ENCODE measurements around the gene RABGAP1L.

DNA sequence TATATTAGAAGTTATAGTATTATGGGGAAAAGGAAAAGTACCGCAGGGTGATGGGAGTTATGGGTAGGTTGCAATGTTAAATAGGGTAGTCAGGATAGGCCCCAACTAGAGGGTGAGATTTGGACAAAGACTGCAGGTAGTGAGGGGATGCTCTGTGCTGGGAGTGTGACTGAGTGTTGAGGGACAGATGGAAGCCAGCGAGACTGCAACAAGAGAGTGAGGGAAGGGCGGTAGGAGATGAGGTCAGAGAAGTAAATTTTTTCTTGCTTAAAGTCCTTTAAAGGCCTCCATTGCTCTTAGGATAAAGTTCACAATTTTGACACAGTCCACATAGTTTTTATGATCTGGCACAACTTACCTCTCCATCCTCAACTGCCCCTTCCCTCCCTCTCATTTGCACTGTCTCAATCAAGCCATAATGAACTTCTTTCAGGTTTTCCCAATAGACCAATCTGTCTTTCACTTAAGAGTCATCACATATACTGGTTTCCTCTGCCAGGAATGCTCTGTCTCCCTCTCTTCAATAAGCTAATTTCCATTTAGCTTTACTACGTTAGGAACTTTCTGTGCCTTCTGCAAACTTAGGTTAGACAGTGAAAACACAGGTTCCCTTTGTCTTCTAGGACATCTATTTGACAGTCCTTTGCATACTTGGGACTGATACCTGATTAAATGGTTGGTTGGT is 602.7 kb downstream of the RABGAP1L start:
- no peak for TF ChIP-seq EZH2 (IDR thresholded peaks at IDR 0.05; ENCODE audit: low read length)
- TF ChIP-seq, protein P1, sequence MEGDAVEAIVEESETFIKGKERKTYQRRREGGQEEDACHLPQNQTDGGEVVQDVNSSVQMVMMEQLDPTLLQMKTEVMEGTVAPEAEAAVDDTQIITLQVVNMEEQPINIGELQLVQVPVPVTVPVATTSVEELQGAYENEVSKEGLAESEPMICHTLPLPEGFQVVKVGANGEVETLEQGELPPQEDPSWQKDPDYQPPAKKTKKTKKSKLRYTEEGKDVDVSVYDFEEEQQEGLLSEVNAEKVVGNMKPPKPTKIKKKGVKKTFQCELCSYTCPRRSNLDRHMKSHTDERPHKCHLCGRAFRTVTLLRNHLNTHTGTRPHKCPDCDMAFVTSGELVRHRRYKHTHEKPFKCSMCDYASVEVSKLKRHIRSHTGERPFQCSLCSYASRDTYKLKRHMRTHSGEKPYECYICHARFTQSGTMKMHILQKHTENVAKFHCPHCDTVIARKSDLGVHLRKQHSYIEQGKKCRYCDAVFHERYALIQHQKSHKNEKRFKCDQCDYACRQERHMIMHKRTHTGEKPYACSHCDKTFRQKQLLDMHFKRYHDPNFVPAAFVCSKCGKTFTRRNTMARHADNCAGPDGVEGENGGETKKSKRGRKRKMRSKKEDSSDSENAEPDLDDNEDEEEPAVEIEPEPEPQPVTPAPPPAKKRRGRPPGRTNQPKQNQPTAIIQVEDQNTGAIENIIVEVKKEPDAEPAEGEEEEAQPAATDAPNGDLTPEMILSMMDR (optimal IDR thresholded peaks at IDR 0.05 in 1 of 3, IDR thresholded peaks at IDR 0.05 in 1 of 3, conservative IDR thresholded peaks at IDR 0.05 in 1 of 3; ENCODE audit: extremely low read depth in 1 of 3, insufficient read depth in 2 of 3, low read length in 3 of 3): no peak

Data from keratinocyte (primary cell).